HG03571 (cell line): Measurements from ENCODE around the gene ZBTB20.

ENCODE experiments used
- ATAC-seq: cut with Tn5 transposase; IDR thresholded peaks from one replicate; pipeline ENCODE4 v1.9.1; 2021; ENCODE audit not compliant: unreplicated experiment

ZBTB20 gene

DNA sequence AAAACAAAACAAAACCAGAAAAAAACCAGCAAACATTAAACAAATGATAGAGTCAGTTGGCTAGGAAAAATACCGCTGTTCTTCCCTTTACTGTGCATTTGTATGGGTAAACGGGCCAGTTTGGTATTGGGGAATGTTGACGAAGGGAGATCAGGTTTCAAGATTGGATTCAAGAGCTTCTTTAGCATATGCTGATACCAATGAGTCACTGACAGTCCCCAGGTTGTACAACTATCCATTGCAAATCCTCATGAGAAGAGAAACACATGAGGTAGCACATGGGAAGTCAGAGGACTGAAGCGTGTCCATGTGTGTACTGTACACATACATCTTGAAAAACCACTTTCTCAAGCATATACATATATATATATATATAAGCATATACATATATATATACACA is 827.6 kb downstream of the ZBTB20 start:
- no peak for ATAC-seq

- ATAC-seq = no peak
These were observed 828.8 kb downstream of the ZBTB20 start for GRCh38 chr3:114318295-114318694.

DNA sequence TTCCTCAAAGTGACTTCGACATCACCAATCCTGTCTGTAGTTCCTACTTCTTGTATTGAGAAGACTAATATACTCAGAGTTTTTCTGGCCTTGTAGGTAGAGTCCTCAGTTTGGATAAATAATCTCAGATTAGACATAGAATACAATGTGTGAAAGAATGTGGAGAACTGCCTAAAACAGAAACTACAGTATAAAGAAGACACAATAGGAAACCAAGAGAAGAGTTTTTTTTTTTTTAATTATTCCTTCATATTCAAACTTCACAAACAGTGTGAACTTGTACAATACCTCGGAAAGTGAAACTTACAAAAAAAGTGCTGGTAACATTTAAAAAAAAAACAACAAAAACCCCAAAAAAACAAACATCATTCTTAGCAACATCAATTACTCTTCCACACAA is 832.8 kb downstream of the ZBTB20 start:
- no peak for ATAC-seq

- no peak for ATAC-seq
These were observed 833.7 kb downstream of the ZBTB20 start for GRCh38 chr3:114313426-114313825.

DNA sequence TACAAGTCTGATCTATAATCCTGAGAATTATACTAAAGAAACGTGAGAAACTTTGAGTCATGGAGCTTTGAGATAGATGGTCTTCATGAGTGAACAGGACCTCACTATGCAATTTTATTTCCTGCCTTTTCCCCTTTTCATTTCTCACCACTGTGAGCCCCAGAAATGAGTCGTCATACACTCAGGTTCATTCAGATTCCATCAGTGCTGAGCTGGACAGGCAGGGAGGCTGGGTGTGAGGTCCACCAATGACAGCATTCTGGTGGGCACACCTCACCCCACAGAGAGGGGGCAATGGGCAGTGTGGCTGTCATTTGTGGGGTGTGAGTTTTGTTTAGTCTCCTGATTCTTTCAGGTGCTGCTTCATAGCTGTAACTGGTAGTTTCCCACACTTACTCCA is 836.4 kb downstream of the ZBTB20 start:
- no peak for ATAC-seq

DNA sequence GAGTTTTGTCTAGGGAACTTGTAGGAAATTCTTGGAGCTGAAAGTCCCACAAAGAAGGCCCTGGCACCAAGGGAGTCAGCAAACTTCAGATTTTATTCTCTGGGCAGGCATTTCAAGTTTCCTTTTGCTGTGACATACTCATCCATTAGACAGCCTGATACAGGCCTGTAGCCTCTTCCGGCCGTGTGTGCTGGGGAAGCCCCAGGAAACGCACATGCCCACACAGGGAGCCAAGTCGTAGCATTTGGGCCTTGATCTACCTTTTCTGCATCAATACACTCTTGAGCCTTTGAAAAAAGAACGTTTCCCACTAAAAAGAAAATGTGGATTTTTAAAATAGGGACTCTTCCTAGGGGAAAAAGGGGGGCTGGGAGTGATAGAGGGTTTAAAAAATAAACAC is 838.3 kb downstream of the ZBTB20 start:
- ATAC-seq = peak; percentile 87

DNA sequence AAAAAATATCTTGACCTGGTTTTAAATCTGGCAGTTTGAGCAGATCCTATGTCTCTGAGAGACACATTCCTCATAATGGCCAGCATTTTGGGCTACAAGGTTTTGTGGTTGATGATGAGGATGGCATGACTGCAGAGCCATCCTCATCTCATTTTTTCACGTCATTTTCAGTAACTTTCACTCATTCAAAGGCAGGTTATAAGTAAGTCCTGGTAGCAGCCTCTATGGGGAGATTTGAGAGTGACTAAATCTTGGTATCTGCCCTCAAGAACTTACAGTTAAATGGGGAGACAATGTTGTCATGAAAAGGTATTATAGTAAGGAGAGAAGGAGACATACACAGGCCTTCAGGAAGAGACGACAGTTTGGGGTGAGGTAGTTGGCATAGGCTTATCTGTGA is 838.7 kb downstream of the ZBTB20 start:
- peak; percentile 26 for ATAC-seq

- ATAC-seq = no peak
These were observed 839.3 kb downstream of the ZBTB20 start for GRCh38 chr3:114307832-114308231.

GRCh38 chr3:114307222-114307830 is 839.8 kb downstream of the ZBTB20 start:
- peak; percentile 46 for ATAC-seq

GRCh38 chr3:114299941-114300624 is 847.0 kb downstream of the ZBTB20 start:
- ATAC-seq = no peak

GRCh38 chr3:114299421-114299820 is 847.7 kb downstream of the ZBTB20 start:
- ATAC-seq = no peak

GRCh38 chr3:114295946-114296345 is 851.1 kb downstream of the ZBTB20 start:
- ATAC-seq = no peak

DNA sequence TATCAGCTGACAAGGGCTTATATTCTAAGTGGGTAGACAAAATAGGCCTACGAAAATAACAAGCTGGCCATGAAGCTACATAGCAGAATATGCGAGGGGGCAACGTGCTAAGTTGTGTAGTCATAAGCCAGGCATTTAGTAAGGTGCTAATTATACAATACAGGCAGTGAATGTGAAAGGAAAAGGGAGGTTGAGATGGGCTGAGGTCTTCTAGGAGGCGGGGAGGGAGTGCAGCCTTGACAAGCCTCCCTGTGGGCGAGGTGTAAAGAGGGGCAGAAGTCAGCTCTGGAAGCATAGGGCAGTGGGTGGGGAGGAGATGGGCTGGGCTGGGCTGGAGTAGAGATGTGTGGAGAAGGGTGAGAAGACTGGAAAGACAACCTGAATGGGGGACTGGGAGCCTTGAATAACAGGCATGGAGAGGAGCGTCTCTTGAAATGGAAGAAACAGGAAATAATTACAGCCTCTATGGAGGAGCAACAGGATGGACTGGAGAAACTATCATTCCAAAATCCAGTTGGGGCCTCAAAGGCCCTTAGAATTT is 852.1 kb downstream of the ZBTB20 start:
- ATAC-seq = no peak

DNA sequence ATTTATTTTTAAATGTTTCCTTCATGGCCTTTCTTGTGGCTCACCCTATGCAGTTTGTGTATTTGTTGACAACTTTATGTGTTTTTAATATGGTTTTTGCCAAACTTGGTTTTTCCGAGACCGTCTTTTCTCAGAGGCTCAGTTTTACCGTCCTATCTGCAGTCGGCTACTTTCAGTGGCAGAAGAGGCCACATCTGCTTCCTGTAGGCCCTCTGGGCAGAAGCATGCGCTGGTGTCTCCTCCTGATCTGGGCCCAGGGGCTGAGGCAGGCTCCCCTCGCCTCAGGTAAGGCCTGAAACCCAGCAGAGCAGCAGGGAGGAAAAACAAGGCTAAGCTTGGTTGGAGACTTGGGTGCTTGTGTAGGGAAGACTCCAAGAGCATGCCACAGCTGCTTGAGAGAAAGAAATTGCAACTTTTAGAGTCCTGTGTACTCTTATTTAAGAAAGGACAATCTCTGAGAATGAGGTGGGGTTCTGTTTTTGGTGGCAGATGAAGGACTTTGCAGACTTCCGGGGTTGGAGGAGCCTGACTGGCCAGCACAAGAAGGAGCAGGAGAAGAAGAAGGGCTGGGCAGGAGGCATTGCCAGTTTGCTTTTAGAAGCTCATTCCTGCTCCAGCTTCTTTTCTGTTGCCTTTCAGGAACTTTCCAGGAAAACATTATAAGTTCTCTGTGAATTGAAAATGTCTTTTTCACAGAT is 853.1 kb downstream of the ZBTB20 start, which contains the start of gene TIGIT:
TIGIT (plus strand) TSS at position 191 of the 698 bp plus-strand sequence; CDS start at position 225, 34 bp downstream.
- ATAC-seq = no peak

DNA sequence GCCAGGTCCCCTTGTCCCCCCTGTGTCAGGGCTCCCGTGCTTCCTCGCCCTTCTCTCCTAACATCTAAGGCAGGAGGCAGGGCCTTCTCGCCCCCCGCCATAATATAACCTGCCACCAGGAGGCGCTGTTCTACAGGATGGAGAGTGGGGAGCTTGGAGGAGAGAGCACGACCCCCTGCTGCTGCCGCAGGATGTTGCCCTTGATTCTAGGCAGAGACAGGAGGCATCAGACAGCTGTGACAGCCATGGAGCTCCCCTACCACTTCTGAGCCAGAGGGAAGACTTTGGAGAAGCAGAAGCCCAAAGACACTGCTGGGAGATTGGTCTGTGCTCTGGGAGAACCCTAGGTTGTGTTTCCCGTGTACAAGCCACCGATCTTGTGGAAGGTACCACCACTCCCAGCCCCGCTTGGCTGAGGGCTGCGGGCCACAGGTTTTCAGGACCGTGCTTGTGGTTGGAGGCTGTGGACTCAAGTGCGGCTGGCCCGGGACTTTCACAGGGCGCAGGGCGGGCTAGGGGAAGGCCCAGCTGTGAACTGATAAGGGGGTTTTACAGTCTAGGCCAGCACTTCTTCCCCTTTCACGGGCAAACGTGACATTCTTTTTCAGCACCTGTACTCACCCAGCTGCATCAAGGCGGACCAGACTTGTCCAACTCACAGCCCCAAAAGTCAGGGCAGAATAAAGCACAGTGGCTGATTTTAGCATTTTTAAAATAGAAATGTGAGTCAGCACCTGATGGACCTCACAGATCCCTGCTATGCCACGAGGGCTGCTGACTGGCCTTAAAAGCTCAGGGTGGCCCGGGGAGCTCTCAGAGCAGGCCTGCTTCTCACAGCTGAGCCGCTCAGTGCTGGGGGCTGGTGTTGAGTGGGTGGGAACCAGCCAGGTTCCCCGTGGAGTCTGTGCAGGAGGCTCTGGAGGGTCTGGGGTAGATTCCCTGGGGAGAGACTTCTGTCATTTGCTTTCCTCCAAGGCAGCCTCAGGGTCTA is 855.9 kb downstream of the ZBTB20 start:
- peak; percentile 80 for ATAC-seq

DNA sequence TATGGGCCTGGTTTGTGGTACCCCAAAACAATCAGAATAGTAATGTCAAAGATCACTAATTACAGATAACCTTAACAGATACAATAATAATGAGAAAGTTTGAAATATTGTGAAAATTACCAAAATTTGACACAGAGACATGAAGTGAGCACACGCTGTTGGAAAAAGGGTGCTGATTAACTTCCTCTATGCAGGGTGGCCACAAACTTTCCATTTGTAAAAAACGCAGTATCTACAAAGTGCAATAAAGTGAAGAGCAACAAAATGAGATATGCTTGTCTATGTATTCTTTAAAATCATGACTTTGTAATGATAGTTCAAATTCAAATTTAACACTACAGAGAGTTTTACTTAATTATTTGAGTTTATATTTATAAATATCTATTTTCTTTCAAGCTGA is 860.8 kb downstream of the ZBTB20 start:
- no peak for ATAC-seq

DNA sequence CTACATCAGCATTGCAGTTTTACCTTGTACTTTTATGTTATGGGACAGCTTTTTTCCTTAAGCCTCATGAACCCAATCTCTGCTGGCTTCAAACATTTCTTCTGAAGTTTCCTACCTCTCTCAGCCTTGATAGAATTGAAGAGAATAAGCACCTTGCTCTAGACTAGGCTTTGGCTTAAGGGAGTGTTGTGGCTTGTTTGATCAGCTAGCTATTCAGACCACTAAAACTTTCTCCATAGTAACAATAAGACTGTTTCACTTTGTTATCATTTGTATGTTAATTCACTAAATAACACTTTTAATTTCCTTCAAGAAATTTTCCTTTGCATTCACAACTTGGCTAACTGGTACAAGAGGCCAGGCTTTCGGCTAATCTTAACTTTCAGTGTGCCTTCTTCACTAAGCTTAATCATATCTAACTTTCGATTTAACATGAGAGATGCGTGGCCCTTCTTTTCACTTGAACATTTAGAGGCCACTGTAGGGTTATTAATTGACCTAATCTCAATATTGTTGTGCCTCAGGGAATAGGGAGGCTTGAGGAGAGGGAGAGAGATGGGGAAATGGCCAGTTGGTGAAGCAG is 861.3 kb downstream of the ZBTB20 start:
- ATAC-seq = no peak

- no peak for ATAC-seq
These were observed 862.4 kb downstream of the ZBTB20 start for GRCh38 chr3:114284644-114285043.
